SU-DHL-6 (cell line): ENCODE measurements around the gene CDK19.

ENCODE experiments used
- EZH2phosphoT487 ChIP-seq: fragments of 200-600 bp; sonication (generic), shearing (Covaris generic); conservative IDR thresholded peaks from 2 replicates; pipeline ENCODE4 v1.6.1; 2018; ENCODE audit warnings: mild to moderate bottlenecking, antibody characterized with exemption, low read length, moderate library complexity, mixed read lengths
- TF ChIP-seq, protein P1 (sequence below): fragments of 200-600 bp; sonication (generic); IDR thresholded peaks from one replicate; pipeline ENCODE4 v1.5.1; 2017; ENCODE audit warnings: antibody characterized with exemption, mild to moderate bottlenecking, low read length, moderate library complexity; ENCODE audit not compliant: insufficient read depth, poor library complexity, severe bottlenecking

- TF ChIP-seq, protein P1, sequence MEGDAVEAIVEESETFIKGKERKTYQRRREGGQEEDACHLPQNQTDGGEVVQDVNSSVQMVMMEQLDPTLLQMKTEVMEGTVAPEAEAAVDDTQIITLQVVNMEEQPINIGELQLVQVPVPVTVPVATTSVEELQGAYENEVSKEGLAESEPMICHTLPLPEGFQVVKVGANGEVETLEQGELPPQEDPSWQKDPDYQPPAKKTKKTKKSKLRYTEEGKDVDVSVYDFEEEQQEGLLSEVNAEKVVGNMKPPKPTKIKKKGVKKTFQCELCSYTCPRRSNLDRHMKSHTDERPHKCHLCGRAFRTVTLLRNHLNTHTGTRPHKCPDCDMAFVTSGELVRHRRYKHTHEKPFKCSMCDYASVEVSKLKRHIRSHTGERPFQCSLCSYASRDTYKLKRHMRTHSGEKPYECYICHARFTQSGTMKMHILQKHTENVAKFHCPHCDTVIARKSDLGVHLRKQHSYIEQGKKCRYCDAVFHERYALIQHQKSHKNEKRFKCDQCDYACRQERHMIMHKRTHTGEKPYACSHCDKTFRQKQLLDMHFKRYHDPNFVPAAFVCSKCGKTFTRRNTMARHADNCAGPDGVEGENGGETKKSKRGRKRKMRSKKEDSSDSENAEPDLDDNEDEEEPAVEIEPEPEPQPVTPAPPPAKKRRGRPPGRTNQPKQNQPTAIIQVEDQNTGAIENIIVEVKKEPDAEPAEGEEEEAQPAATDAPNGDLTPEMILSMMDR: no peak
- TF ChIP-seq EZH2phosphoT487: no peak
These were observed 15.0 kb downstream of the CDK19 start for GRCh38 chr6:110800196-110800838.
